Keratinocyte (primary cell): Measurements from ENCODE around the gene CLCA4. TPM values are rescaled to one million over a fixed set of nuclear protein-coding genes. Genes with fewer than 3 reads are reported as not detected.

Experiments
- DNase-seq: peaks from one replicate; pipeline ENCODE4 v3.0.0-alpha.2; 2011; ENCODE audit warnings: low read depth, missing footprints, low spot score
- FAIRE-seq: peaks from 2 replicates; lab custom pipeline; 2011; peaks lifted over from hg19 to GRCh38; lab: Jason Lieb, UNC
- H2AFZ ChIP-seq: 2 replicates; pipeline ENCODE4 v1.6.0; 2012; ENCODE audit warnings: low read length, control low read depth, inconsistent platforms; ENCODE audit not compliant: control insufficient read depth
- H3K27ac ChIP-seq: 2 replicates; pipeline ENCODE4 v1.5.1; 2011; ENCODE audit warnings: low read length; ENCODE audit not compliant: control insufficient read depth, insufficient read depth
- H3K27me3 ChIP-seq: 3 replicates; pipeline ENCODE4 v1.6.0; 2011; ENCODE audit warnings: low read length; ENCODE audit not compliant: control insufficient read depth, insufficient read depth; ENCODE audit errors: extremely low read depth
- H3K36me3 ChIP-seq, 2 experiments: 2 replicates in 1 of 2; 3 replicates in 1 of 2; pipeline ENCODE4 v1.5.1; 2011; ENCODE audit warnings: low read length in 2 of 2, mild to moderate bottlenecking in 1 of 2; ENCODE audit not compliant: control insufficient read depth in 2 of 2, insufficient read depth in 2 of 2; ENCODE audit errors: extremely low read depth in 1 of 2
- H3K4me1 ChIP-seq: 3 replicates; pipeline ENCODE4 v1.5.1; 2011; ENCODE audit warnings: low read length; ENCODE audit not compliant: control insufficient read depth, insufficient read depth; ENCODE audit errors: extremely low read depth
- H3K4me2 ChIP-seq: 3 replicates; pipeline ENCODE4 v1.6.0; 2011; ENCODE audit warnings: low read depth, low read length; ENCODE audit not compliant: control insufficient read depth, insufficient read depth; ENCODE audit errors: extremely low read depth
- H3K4me3 ChIP-seq, 3 experiments: fragments of 200-600 bp in 1 of 3; sonication (generic) in 1 of 3; 2 replicates in 2 of 3; 3 replicates in 1 of 3; pipeline ENCODE4 v1.5.1; 2011 to 2016; ENCODE audit warnings: low read length in 3 of 3, mild to moderate bottlenecking in 3 of 3, control low read depth in 2 of 3, inconsistent platforms in 1 of 3, low read depth in 1 of 3, mixed read lengths in 1 of 3, mixed run types in 1 of 3, moderate library complexity in 1 of 3; ENCODE audit not compliant: control insufficient read depth in 2 of 3, insufficient read depth in 2 of 3; ENCODE audit errors: extremely low read depth in 1 of 3
- H3K79me2 ChIP-seq: 2 replicates; pipeline ENCODE4 v1.6.0; 2012; ENCODE audit warnings: low read length; ENCODE audit not compliant: control insufficient read depth, insufficient read depth
- H3K9ac ChIP-seq: 3 replicates; pipeline ENCODE4 v1.6.0; 2011; ENCODE audit warnings: low read length; ENCODE audit not compliant: control insufficient read depth, insufficient read depth; ENCODE audit errors: extremely low read depth
- H3K9me1 ChIP-seq: 3 replicates; pipeline ENCODE4 v1.6.0; 2011; ENCODE audit warnings: low read length; ENCODE audit not compliant: control insufficient read depth, insufficient read depth; ENCODE audit errors: extremely low read depth
- H3K9me3 ChIP-seq: 2 replicates; pipeline ENCODE4 v1.5.1; 2012; ENCODE audit warnings: low read depth, low read length; ENCODE audit not compliant: control insufficient read depth
- H4K20me1 ChIP-seq: 3 replicates; pipeline ENCODE4 v1.6.0; 2011; ENCODE audit warnings: low read length; ENCODE audit not compliant: control insufficient read depth, insufficient read depth; ENCODE audit errors: extremely low read depth
- EZH2 ChIP-seq: IDR thresholded peaks from one replicate; pipeline ENCODE4 v1.6.1; 2012; ENCODE audit warnings: inconsistent platforms, mild to moderate bottlenecking, low read length, moderate library complexity
- dilution Hi-C: fragments of 300-500 bp; cut with MboI; formaldehyde crosslinking; loops from one replicate; pipeline ENCODE4 v1.7.0; 2020; ENCODE audit warnings: low sequenced_read_pairs; ENCODE audit not compliant: extremely low pct_ligation_motif_present
- polyA plus RNA-seq, 5 experiments: library from polyadenylated mRNA; depleted of rRNA in 3 of 5; stranded (reverse) in 3 of 5; stranded (forward) in 1 of 5; unstranded in 1 of 5; fragments of >200 nt; gene quantifications; 1 replicate in 1 of 5; 2 replicates in 3 of 5; 3 replicates in 1 of 5; pipeline versions ENCODE4 v1.2.1 to v1.2.3, GENCODE V29; 2011 to 2012; ENCODE audit warnings: missing spikeins in 2 of 5, low read depth in 1 of 5, low replicate concordance in 1 of 5
- TF ChIP-seq, protein P1 (sequence below), 3 experiments: IDR thresholded peaks in 1 of 3; conservative IDR thresholded peaks in 1 of 3; optimal IDR thresholded peaks in 1 of 3; 2 replicates in 2 of 3; 3 replicates in 1 of 3; pipeline versions ENCODE3 to v1.5.1; 2011; ENCODE audit warnings: low read length in 3 of 3, mild to moderate bottlenecking in 3 of 3, moderate library complexity in 2 of 3, control low read depth in 1 of 3, inconsistent platforms in 1 of 3; ENCODE audit not compliant: insufficient read depth in 2 of 3; ENCODE audit errors: extremely low read depth in 1 of 3

CLCA4 gene
- polyA plus RNA-seq, 1 donor (not counting 4 experiments of a cell fraction or from before 2014, with no cell fraction given) = 1.5 TPM

GRCh38 chr1:86523670-86524354 is 23.1 kb upstream of the CLCA4 start:
- Histone ChIP-seq H3K9me1 (no peaks in the 10 kb centered on the region), H3K27me3 (no peaks in the 10 kb centered on the region), H3K36me3 (no peaks in the 10 kb centered on the region), H2AFZ (no peak overlapping the region), H3K9me3 (no peaks in the 10 kb centered on the region), H3K4me3 (no peak overlapping the region), H3K9ac (no peak overlapping the region), H3K79me2 (no peaks in the 10 kb centered on the region), H3K27ac (no peak overlapping the region), H3K4me1 (no peaks in the 10 kb centered on the region), H3K4me2 (no peak overlapping the region), H4K20me1 (no peaks in the 10 kb centered on the region)
- TF ChIP-seq, protein P1, sequence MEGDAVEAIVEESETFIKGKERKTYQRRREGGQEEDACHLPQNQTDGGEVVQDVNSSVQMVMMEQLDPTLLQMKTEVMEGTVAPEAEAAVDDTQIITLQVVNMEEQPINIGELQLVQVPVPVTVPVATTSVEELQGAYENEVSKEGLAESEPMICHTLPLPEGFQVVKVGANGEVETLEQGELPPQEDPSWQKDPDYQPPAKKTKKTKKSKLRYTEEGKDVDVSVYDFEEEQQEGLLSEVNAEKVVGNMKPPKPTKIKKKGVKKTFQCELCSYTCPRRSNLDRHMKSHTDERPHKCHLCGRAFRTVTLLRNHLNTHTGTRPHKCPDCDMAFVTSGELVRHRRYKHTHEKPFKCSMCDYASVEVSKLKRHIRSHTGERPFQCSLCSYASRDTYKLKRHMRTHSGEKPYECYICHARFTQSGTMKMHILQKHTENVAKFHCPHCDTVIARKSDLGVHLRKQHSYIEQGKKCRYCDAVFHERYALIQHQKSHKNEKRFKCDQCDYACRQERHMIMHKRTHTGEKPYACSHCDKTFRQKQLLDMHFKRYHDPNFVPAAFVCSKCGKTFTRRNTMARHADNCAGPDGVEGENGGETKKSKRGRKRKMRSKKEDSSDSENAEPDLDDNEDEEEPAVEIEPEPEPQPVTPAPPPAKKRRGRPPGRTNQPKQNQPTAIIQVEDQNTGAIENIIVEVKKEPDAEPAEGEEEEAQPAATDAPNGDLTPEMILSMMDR (optimal IDR thresholded peaks at IDR 0.05 in 1 of 3, IDR thresholded peaks at IDR 0.05 in 1 of 3, conservative IDR thresholded peaks at IDR 0.05 in 1 of 3; ENCODE audit: extremely low read depth in 1 of 3, insufficient read depth in 2 of 3, low read length in 3 of 3) = no peak
- no peak for TF ChIP-seq EZH2
- FAIRE-seq (no peak), DNase-seq (no peak)
- dilution Hi-C loops = loop anchor here (25.0 kb wide), 1 partner anchor 163 kb away; no protein-coding TSS in a partner anchor

- no peak overlapping the region for H2AFZ ChIP-seq
- H3K4me1 ChIP-seq = no peaks in the 10 kb centered on the region
- H3K9ac ChIP-seq = no peak overlapping the region
- no peaks in the 10 kb centered on the region for H4K20me1 ChIP-seq
- no peak for DNase-seq
- H3K27ac ChIP-seq = no peak overlapping the region
- H3K36me3 ChIP-seq = no peaks in the 10 kb centered on the region
- no peaks in the 10 kb centered on the region for H3K79me2 ChIP-seq
- H3K4me2 ChIP-seq = no peak overlapping the region
- no peaks in the 10 kb centered on the region for H3K9me1 ChIP-seq
- H3K4me3 ChIP-seq = no peak overlapping the region
- H3K9me3 ChIP-seq = no peaks in the 10 kb centered on the region
- no peak for FAIRE-seq
- H3K27me3 ChIP-seq = no peaks in the 10 kb centered on the region
- TF ChIP-seq, protein P1 (optimal IDR thresholded peaks at IDR 0.05 in 1 of 3, IDR thresholded peaks at IDR 0.05 in 1 of 3, conservative IDR thresholded peaks at IDR 0.05 in 1 of 3; ENCODE audit: extremely low read depth in 1 of 3, insufficient read depth in 2 of 3, low read length in 3 of 3) = no peak
- no peak for TF ChIP-seq EZH2
- dilution Hi-C loops = no loop called here
Measured at GRCh38 chr1:86527306-86527705, 19.6 kb upstream of the CLCA4 start.
